DMS79 (cell line): ENCODE results near the gene NDUFS8.
A peak's percentile ranks its signal among the peaks of the same experiment; 100 is the strongest.
"Not testable (repeated sequence)": the region's sequence is repeated elsewhere in the genome, so short reads cannot be mapped to it uniquely, and the experiment has no call there.

Experiments used
- DNase-seq: peaks from one replicate; lab custom pipeline; 2025; lab: John Stamatoyannopoulos, UW

Gene NDUFS8

GRCh38 chr11:68030318-68031143 lies at the start of gene NDUFS8:
TSS of gene NDUFS8 (plus strand) at chr11:68030681. CDS start at chr11:68032152, 1,471 bp downstream.
- peak; percentile 99 for DNase-seq

- not testable (repeated sequence) for DNase-seq
These were observed 49.3 kb upstream of the NDUFS8 start for GRCh38 chr11:67981226-67981625.

GRCh38 chr11:67982255-67982857 lies 48.1 kb upstream of the NDUFS8 start:
- not testable (repeated sequence) for DNase-seq

- DNase-seq, result no peak
These were observed 46.5 kb upstream of the NDUFS8 start for GRCh38 chr11:67983951-67984350.

GRCh38 chr11:67985302-67985701 lies 45.2 kb upstream of the NDUFS8 start:
- not testable (repeated sequence) for DNase-seq

- not testable (repeated sequence) for DNase-seq
These were observed 39.7 kb upstream of the NDUFS8 start for GRCh38 chr11:67990546-67991346.

GRCh38 chr11:67991347-67992121 lies 38.9 kb upstream of the NDUFS8 start:
- not testable (repeated sequence) for DNase-seq

GRCh38 chr11:67993821-67994220 lies 36.7 kb upstream of the NDUFS8 start:
- DNase-seq, result peak; percentile 24

- DNase-seq, result not testable (repeated sequence)
These were observed 36.1 kb upstream of the NDUFS8 start for GRCh38 chr11:67994387-67994786.

GRCh38 chr11:67995129-67995528 lies 35.4 kb upstream of the NDUFS8 start:
- not testable (repeated sequence) for DNase-seq

- not testable (repeated sequence) for DNase-seq
These were observed 34.9 kb upstream of the NDUFS8 start for GRCh38 chr11:67995579-67995978.

GRCh38 chr11:67996051-67996450 lies 34.4 kb upstream of the NDUFS8 start:
- DNase-seq, result no peak

- no peak for DNase-seq
These were observed 33.6 kb upstream of the NDUFS8 start for GRCh38 chr11:67996622-67997474.

- DNase-seq, result no peak
These were observed 33.0 kb upstream of the NDUFS8 start for GRCh38 chr11:67997475-67997921.

GRCh38 chr11:67998150-67999045 lies 32.1 kb upstream of the NDUFS8 start:
- no peak for DNase-seq

- DNase-seq, result no peak
These were observed 31.3 kb upstream of the NDUFS8 start for GRCh38 chr11:67999201-67999629.

- no peak for DNase-seq
These were observed 30.8 kb upstream of the NDUFS8 start for GRCh38 chr11:67999704-68000103.

GRCh38 chr11:68002575-68002937 lies 27.9 kb upstream of the NDUFS8 start:
- DNase-seq, result no peak
